HG02840 (cell line): ENCODE results near the gene C4orf50.

ENCODE experiments used
- ATAC-seq: cut with Tn5 transposase; IDR thresholded peaks from one replicate; pipeline ENCODE4 v1.9.1; 2021; ENCODE audit warnings: mild to moderate bottlenecking, moderate library complexity, moderate number of reproducible peaks; ENCODE audit not compliant: unreplicated experiment, low FRiP score

Gene C4orf50

DNA sequence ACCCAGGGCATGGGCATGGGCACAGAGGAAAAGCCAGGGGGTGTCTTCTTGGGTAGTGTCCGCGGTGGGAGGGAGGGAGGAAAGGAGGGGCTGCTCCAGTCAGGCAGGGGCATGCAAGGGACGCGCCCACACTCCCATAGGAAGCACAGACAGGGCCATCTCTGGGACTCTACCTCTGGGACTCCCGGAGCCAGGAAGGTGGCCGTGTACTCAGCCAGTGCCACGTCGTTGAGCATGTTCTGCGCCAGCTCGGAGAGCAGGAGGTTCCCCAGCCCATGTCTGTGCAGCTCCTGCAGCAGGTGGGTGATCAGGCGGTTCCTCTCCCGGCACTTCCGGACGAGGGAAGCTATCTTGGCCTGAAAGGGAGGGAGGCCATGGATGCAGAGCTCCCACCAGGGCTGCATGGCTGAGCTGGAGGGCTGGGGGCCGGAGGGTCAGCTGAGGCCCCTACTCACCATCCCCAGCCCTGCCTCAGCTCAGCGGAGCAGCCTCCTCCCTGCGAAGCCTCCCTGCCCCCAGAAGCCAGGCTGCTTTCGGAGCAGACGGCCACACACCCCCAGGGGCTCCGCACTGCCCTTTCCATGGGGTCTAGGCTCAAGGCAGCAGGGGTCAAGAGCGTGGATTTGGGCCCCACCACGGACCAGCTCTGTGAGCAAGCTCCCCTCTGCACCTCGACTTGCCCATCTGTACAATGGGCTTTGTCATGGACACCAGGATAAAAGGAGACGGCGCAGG is 44.6 kb downstream of the C4orf50 start:
- no peak for ATAC-seq

DNA sequence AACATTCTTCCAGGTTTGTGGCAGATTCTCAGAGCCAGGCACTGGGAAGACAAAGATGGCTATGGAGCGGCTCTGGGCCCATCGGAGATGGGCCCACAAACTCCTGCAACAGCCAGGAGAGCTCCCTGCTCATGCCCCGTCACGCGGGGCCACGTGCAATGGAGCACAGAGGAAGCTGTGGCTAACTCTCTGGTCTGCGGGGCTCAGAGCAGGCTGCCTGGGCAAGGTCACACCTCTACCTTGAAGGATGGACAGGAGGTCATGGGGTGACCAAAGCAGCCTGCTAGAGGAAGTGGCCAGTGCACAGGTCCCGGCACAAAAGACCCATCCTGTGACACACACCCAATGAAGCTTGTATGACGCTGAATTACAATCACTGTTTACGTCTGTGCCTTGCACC is 45.2 kb downstream of the C4orf50 start:
- ATAC-seq = no peak

DNA sequence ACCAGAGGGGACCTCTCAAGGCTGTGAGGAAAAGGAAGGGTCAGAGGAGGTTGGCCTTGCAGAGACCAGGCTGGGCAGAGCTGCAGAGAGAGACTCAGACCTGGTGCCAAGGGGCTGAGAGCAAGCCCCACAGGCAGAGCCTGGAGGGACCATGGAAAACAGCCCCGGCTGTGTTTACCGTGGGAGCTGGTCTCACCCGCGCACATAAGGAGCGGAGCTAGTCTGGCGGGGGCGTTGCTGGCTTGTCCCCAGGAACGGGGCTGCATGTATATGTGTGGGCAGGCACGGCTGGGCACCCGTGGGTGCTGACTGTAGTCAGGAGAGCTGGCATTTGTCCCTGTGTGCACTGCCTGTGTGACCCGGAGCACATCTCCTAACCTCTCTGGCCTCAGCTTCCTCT is 45.7 kb downstream of the C4orf50 start:
- no peak for ATAC-seq

DNA sequence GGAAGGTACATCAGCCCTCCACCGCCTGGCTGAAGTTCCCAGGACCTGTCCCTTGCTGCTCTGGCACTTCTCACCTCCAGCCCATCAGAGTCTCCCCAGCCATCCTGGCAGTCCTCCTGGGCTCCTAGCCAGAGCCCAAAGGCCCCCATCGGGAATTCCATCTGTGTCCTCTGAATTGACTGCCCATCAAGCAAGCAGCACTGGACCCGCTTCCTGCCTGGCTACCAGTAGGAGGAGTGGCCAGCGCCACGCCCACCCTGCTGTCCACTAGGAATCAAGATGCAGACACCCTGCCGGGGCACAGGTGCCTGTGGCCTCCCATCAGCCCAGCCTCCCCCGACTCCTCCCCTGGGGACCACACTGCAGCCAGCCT is 47.2 kb downstream of the C4orf50 start:
- no peak for ATAC-seq

DNA sequence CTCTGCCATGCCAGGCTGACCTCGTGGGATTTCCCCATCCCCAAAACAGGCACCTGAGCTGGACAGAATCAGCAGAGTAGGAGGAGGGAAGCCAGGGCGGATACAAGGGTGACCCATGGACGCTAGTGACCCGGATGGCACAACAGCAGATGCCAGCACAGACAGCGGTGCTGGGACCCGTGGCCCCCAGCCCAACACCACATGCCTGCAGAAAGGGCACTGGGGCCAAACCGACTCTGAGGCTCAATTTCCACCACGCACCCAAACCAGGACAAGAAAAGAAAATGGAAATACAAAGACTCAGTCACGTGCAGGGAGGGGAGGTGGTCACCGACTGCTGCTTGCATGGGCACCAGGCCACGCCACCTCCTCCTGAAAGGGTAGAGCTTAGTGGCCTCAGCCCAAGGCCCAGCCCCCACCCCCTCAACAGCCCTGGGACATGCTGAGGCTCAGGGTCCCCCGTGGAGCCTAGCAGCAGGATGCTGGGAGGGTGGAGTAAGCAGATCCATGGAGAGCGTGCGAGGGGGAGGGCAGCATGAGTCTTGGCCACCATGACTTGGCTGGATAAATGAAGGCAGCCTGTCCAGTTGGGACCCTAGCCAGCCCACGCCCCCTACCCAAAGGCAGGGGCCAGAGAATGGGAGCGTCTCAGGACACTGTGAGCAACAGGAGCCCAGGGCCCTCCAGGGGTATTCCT is 47.7 kb downstream of the C4orf50 start:
- no peak for ATAC-seq

DNA sequence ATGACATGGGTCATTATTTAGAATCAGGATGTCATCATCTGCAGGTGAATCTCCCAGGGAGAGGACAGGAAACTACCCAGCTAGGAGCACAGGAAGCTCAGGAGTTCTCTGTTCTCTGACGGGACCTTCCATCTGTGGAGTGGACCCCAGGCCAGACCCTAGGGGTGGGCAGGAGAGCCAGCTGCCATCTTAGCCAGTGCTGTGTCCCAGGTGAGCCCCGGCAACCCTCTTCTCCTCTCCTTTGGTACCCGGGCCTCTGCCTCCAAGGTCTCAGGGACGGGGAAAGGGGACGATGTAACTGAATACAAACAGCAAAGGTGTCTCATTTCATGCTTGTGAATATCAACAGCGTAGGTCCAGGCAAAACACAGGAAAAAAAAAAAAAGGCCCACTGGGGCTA is 48.5 kb downstream of the C4orf50 start:
- no peak for ATAC-seq

DNA sequence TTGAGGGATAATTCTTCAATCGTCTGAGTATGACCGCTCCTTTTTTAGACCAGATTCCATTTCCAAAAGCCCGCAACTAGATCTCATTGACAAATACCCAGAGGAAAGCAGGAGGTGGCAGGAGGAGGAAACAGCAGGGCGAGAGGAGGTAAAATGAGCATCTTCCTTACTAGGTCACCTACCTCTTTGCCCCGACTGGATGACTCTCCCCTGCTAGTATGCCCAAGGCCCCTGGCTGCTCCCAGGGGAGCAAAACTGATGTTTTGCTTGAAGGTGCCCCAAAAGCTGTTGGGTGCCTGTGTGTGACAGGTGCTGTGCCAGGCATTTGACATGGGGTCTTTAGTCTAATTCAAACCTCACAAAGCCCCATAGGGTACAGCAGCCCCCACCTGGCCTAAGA is 48.9 kb downstream of the C4orf50 start:
- no peak for ATAC-seq

DNA sequence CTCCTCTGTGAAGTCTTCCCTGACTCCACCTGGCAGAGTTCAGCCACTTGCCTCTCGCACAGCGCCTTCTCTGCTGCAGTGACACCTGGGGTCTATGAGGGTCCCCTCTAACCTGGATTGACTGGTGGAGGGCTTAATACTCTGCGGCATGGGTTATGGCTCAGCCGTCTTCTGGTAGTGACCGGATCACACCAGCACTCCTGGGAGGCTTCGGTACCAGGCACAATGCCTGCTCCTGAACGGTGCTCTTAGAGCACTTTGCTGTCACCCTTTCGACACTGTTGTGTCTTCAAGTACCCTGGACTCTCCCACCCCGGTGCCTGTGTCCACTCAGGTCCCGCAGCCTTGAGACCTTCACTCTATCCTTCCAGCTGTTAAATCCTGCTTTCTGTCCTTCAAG is 50.0 kb downstream of the C4orf50 start:
- ATAC-seq = no peak

DNA sequence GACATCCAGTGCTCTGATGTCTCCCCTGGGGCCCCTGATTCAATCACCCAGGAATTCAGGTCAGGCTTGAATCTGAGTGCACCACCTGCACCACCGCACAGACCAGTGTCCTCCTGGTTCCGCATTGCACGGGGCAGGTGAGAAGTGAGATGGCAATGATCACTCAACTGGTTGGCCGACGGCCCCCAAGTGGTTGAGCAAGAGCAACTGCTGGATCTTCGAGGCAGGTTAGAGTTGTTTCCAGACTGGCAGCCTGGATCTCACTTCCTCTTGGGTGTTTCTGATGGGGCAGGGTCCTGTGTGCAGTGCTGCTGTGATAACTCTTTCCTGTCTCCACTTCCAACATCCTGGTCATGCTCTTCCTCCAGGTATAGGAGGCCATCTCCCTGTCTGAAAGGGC is 50.4 kb downstream of the C4orf50 start:
- no peak for ATAC-seq

DNA sequence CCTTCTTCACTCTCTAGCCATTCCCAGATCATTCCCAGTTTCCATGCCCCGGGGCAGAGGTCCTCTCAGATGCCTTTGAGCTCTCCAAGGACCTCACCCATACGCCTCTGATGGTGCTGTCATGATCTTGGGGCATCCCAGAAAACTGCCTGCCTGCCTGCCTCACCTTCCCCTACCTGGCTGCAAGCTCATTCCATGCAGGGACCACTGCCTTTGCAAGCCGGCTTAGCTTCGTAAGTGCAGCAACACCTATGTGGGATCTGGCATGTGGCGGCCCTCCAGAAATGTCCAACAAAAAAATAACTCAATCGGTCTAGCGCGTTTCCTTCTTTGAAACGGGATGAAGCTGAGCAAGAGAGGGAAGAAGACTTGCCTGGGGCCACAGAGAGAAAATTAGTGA is 53.0 kb downstream of the C4orf50 start:
- ATAC-seq = no peak

DNA sequence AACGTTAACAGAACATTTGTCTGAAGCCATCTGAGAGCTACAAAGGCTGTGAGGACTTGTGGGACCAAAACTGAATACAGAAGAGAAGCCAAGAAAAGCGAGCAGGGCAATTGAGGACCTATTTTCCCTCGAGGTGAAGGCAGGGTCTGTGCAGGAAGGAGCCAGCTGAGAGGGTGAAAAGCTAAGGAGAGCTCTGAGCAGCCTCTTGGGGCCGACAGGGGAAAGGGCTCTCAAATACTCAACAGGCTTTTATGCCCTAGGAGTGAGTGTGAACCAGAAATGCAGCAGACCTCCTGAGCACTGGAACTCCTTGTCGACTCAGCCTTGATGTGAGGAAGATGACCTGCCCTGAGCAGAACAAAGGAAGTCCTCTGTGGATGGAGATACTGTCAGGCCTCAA is 54.2 kb downstream of the C4orf50 start:
- ATAC-seq = no peak

DNA sequence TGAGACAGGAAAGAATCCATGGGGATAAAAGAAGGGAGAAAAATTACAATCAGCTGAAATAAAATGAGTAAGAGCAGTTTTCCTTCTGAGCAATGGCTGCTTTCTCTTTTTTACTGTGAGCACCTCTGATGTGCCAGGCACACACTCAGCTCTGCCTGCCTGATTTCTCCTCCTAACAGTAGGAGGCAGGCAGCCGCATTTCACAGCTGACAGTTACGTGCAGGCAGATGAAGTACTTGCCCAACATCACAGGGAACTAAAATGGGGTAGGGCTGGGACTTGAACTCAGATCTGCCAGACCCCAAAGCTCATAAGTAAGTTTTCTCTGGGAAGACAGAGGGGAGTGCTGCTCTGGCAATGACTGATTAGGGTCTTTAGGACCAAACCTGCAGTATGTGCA is 54.6 kb downstream of the C4orf50 start:
- ATAC-seq = no peak

DNA sequence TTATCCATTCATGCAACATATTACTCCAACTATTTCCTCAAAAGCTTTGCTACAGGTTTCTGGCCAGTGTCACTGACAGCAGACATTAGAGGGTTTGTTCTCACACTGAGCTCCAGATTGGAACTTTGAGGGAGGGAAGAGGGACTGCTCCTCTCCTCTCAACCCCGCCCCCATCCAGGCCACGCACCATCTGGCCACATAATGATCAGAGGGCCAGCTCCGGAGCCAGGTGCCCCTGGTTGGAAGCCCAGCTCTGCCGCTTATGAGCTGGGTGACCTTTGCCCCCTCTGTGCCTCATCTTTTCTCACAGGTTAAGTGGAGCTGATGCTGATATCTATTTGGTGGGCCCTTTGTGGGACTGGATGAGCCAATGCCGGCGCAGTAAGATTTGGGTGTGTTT is 55.8 kb downstream of the C4orf50 start:
- ATAC-seq = no peak

DNA sequence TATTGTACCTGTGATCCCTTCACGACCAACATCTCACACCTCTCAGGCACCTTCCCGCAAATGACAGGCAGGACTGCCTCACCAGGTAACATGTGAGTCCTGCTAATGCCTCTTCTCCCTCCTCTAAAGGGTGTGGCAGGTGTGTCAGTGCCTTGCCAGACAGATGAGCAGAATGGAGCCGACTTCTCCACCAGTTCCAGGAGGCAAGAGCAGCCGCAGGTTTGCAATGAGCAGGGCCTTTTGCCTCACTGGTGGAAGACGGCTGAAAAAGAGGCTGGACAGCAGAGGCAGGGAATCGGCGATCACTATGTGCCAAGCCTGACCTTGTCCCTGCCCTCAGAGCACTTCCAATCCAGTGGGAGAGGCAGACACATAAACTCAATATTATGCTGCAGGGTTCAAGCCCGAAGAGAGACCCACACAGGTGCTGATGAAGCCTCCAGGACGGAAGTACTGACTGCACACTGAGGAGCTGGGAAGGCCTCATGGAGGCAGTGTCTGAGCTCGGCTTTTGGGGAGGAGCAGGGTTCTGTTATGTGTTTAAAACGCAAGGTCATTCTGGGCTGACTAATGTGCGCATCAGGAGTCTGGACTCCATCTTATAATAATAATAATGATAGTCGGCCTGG is 57.9 kb downstream of the C4orf50 start:
- no peak for ATAC-seq

DNA sequence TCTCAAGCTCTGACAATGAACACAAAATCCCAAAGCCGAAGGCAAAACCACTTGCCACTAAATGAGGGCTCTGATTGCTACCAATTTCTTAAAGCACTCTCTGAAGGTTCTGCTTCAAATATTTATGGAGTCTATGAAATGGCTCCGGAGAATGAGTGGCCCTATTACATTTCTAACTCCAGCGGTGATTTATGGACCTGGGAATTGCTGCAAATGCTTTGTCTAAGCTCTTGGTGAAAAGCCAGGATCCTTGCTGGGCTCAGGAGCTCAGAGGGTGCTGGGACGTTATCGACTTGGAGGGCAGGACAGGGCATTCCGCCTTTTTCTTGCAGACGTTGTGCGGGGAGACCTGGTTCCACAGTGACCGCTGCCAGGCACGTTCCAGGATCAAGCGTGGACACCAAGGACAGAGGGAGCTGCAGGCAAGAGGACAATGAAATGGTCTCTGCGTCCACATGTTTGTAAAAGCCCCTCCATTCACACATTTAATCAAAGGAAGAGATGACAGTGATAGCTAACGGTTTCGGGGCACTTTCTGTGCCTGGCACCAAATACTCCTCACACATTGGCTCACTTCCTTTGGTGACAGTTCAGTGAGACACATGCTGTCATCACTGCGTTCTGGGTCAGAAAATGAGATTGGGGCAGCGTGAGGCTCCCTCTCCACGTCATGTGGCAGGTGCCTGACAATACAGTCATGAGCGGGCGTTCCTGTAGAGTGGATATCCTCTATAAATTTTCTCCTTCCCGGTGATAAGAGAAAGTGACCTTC is 58.8 kb downstream of the C4orf50 start:
- no peak for ATAC-seq

DNA sequence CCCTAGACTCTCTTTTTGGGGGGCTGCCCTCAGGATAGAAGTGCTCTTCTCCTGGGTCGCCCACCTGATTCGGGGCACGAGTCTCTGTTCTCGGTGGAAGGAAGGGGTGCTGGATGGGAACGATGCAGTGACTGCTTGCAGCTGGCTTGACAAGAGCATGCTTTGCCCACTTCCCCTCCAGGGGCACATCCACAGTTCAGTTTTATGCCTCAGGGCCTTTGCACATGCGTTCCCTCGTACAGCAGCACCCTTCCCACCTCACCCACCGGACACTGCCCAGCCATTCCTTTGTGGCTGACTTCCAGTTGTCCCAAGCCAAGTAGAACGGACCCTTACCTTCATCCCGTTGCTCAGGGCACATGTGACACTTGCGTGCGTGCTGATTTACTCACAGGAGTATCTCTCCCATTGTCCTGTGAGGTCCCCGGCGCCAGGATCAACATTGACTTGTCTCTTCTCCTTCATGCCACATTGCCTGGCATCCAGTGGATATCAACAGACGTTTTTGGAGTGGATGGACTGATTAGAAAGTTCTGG is 60.0 kb downstream of the C4orf50 start:
- no peak for ATAC-seq

DNA sequence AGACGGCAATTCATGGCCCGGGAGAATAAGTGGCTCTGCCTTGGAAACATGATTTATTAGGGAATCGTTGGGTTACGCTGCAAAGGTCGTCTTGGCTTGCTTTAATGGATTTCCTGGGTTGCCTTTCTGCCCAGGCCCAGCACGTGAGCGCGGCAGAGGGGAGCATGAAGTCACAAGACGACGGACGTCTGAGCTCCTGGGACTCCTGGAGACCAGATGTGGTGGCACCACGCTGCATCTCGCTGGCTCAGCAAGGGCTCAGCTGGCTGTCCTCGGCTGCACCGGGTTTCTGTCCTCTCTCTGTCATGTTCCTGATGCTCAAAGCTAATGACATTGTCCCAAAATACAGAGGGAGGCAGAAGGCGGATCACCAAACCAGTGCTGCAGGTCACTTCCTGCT is 61.2 kb downstream of the C4orf50 start:
- ATAC-seq = no peak

DNA sequence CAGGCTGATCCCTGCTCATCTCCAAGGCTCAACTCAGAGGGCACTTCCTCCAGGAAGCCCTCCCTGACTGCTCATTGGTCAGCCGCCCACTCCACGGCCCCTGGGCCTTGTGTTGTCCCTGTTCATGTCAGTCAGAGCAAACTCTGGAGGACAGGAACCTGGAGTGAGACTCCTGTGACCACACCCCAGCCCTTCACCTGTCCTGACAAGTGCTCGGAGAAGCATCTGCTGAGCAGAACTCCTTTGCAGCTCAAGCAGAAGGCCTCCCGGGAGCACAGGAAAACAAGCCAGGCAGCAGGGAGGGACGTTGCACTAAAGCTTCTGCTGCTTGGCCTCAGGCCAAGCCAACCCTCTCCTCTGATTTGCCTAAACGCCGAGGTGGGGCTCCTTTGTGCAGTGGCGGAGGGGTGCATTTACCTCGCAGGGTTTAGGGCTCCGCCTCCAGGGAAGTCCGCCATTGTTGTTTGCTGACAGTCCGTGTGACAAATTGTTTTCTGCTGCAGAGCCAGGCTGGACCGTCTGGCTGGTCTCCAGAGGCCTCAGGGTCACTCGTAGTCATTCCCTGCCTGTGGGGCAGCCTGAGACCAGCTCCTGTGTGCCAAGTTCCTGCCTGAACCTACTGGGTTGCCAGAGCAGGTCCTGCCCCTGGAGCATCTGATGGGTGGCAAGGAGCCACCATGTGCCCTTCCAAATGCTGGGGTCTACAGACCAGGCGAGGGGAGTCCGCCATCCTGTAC is 61.8 kb downstream of the C4orf50 start:
- ATAC-seq = no peak

DNA sequence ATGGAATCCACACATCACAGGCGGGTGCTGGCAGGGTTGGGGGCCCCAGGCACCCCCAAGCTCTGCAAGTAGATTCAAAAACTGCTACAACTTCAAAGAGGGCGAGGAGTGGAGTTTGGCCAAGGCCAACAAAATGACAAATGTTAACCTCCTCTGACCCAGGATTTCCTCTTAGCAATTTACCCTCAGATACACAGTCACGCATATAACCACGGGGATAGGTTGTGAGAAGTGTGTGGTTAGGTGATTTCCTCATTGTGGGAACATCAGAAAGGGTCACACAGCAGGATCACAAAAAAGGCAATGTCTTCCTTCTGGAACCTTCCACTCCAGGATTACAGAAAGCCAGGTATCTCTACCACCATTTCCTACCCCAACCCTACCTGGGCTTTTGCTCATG is 62.4 kb downstream of the C4orf50 start:
- ATAC-seq = no peak

DNA sequence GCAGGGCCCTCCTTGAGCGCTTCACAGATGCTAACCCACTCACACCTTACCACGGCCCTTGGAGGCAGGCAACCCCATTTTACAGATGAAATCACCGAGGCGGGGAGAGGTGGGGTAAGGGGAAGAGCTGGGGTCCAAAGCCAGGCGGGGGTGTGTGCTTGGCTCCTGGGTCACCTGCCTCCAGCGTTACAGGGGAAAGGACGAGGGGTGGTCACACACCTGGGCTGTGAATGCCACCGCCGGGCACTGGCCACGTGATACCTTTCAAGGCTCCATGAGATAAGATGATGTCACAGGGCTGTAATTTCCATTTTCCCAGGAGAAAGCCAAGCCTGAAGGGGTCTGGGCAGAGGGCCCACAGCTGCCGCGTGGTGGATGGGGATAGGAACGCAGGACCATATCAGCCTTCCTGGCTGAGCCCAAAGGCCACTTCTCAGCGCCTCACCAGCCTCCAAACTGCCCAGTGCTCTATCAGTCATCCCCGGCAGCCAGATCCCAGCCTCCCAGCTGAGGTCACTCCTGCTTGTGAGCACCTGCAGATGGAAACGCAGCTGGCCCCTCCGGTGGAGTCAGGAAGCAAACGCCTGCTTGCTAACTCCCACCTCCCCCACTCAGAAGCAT is 62.9 kb downstream of the C4orf50 start:
- no peak for ATAC-seq
